GM19395 (cell line): Measurements from ENCODE around the gene MPST.

Experiments used
- ATAC-seq: cut with Tn5 transposase; IDR thresholded peaks from one replicate; pipeline ENCODE4 v1.9.1; 2021; ENCODE audit warnings: mild to moderate bottlenecking, moderate library complexity; ENCODE audit not compliant: unreplicated experiment

The MPST gene

GRCh38 chr22:37000676-37001534 lies 18.6 kb upstream of the MPST start:
- no peak for ATAC-seq

DNA sequence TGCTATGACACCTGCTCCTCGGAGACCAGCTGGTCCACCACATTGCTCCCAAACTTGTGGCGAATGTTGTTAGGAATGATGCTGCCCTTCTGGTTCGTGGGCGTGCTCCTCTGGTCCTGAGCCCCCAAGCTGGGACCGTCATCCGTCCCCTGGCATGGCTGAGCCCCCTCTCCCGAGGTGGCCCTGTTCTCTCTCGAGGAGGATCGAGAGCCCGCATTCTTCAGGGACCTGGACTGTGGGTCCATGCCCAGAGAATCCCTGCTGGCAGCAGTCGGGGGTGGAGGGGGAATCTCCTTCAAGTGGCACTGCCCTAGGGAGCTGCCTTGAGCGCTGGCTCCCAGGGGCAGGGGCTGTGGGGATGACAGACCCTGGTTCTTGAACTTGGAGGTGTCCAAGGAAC lies 17.7 kb upstream of the MPST start:
- no peak for ATAC-seq

- no peak for ATAC-seq
Measured at GRCh38 chr22:37002633-37003032, 16.9 kb upstream of the MPST start.

GRCh38 chr22:37007651-37008050 lies 11.9 kb upstream of the MPST start:
- ATAC-seq, result no peak

- ATAC-seq, result no peak
Measured at GRCh38 chr22:37008365-37008764, 11.2 kb upstream of the MPST start.

DNA sequence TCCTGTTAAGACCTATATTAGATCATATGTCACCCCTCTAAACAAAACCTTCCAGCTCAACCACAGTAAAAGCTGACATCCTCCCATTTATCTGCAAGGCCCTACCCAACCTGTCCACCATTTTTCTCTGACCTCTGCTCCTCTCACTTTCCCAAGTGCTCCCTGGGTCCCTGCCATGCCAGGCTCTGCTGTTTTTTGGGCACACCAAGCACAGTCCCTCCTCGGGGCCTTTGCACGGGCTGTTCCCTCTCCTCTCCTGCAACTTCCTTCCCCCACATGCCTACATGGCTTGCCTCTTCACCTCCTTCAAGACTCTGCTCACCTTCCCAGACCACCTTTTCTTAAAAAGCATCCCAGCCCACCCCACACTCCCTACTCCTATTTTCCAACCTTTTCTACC lies 10.1 kb upstream of the MPST start:
- ATAC-seq, result no peak

- no peak for ATAC-seq
Measured at GRCh38 chr22:37010174-37010573, 9.4 kb upstream of the MPST start.

- no peak for ATAC-seq
Measured at GRCh38 chr22:37010976-37011375, 8.6 kb upstream of the MPST start.

DNA sequence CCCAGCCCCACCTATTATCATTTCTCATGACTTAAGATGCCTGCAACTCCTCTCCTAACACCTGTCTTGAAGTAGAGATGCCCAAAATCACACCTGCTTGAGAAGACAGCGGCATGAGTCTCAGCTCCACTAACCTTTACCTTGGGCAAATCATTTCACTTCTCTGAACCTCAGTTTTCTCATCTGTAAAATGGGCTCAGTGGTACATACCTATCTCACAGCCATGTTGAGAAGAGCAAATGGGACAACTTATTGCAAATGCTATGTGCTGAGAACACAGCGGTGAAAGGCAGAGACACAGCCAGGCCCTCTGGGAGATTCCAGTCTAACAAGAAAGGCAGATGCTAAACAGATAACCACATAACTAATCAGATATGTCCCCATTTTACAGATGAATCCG lies 8.1 kb upstream of the MPST start:
- no peak for ATAC-seq

DNA sequence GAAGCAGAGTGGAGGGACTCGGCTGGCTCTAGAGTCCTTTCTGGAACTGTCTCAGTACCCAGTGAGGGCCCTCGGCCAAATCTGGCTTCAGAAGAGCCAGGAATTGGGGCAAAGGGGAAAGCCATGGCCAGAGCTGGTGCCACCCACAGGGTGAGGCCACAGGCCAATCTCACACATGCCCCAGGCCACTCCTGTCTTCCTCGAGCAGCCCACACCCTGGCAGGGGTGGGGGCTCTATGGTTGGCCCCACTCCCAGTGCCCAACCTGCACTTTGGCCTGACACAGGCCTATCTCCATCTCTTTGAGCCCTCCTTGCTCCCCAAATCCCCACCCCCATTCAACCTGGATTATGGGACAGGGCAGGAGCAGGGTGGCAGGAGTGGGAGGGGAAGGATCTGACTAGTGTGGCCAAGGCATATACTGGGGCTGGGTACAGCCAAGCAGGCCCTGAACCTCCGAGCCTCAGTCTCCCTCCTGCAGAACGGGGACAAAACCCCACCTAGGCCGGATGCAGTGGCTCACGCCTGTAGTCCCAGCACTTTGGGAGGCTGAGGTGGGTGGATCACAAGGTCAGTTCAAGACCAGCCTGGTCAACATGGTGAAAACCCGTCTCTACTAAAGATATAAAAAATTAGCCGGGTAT lies 7.2 kb upstream of the MPST start:
- no peak for ATAC-seq

DNA sequence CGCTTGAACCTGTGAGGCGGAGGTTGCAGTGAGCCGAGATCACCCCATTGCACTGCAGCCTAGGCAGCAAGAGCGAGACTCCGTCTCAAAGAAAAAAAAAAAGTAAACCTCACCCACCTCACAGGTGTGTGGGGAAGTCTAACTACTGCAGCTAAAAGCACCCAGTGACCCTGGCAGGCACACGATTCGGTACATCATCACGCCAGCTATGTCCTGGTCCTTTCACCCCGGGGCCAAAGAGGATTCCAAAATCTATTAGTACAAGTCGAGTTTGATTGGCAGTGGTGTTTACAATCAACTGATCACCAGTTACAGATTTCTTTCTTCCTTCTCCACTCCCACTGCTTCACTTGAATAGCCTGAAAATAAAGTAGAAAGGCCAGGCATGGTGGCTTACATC lies 6.6 kb upstream of the MPST start:
- ATAC-seq, result no peak

- no peak for ATAC-seq
Measured at GRCh38 chr22:37014415-37014806, 5.1 kb upstream of the MPST start.

DNA sequence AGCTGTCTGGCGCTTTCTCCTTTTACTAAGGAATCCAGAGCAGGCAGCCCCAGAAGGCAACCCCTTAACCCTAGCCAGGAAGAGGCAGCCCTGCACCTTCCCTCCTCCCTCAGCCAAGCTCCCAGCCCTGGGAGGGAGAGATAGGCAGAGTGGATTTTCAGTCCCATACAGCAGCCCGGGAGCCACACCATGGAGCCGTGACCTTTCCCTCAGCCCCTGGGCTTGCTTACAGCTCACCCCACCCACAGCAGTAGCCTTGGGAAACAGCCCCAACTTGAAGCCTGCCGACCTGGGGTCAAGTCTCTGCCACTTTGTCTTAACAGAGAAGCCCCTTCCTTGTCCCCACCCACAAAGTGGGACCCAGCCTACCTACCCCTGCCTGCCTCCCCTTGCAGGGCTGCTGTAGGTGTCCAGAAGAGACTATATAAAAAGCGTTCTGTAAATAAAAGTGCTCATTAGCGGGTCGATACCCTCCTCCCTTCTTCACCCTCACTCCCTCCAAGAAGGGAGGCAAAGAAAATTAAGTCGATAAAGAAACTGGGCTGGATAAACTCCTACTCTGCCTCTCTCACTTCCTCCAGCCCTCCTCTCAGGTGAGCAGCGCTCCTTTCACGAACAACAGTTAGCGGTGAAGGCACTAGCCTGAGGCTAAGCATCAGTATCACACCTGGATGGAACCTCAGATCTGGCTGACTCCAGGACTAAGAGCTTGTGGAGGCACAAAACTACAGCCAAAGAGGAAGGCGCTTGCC lies 4.5 kb upstream of the MPST start:
- no peak for ATAC-seq

- no peak for ATAC-seq
Measured at GRCh38 chr22:37015587-37015878, 4.0 kb upstream of the MPST start.

DNA sequence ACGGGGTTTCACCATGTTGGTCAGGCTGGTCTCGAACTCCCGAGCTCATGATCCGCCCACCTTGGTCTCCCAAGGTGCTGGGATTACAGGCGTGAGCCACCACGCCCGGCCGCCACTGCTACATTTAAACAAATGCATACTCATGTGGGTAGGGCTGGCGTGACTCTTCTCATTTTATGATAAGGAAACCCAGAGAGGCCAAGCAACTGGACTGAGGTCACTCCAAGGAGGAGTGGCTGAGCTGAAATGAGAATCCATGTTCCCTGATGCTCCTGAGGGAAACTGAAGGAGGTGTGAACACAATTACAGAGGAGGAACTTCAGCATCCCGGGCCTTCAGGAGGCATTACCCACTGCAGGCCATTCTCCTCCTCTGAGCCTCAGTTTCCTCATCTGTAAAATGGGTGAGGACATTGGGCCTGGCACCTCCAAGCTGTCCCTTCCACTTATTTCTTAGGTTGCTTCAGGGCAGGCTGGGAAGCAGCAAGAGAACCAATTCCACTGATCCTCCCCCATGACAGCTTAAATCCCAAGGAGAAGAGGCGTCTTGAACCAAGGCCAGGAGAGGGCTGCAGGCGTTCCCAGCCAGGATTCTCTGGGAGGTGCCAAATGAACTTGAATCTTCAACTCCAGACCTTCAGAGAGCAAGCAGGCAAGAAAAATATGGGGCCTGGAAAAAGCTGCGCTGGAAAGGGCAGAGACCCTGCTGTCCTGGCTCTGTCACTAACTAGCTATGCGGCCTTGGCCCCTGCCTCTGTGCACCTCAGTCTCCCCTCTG lies 3.2 kb upstream of the MPST start:
- ATAC-seq, result no peak

DNA sequence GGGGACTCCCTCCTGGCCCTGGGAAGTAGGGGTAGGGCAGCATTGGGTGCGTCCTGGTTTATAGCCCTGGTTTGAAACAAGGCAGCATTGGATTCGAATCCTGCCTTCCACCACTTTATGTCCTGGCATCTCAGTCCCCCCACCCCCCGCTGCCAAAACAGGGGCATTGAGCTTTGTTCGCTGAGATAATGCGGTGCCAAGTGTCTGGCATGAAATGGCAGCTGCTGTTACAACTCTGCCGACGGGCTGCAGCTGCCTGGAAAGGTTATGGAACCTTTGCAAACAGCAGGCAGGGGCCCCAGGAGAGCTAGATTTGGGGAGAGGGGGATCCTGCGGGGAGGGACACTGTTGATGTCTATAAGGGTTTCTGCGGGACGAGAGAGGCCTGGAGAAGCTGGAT lies 2.2 kb upstream of the MPST start:
- ATAC-seq, result no peak

DNA sequence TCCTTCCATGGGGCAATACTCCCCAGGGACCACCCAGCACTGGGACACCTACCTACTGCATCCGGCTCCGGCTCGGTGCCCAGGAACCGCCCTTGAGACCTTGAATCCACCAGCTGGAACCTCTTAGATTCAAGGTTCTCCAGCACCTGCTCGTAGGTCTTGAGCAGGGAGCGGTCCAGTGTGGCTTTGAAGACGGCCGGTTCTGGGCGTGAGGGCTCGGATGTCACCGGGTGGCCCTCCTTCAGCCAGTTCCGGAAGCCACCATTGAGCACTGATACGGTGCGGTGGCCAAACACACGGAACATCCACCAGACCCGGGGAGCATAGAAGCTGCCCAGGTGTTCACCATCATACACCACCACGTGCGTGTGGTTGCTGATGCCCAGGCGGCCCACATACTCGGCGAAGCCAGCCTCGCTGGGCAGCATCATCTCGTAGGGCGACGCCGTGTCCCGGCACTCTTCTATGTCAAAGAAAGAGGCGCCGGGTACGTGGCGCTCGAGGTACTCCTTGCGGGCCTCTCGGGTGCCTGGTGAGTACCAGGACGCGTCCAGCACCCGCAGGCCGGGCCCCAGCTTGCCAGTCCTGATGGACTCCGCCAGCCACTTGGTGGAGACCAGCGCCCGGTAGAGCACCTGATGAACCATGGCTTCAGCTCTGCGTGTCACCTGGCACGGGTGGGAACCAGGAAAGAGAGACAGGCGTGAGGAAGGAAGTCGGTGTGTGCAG lies 1.3 kb upstream of the MPST start:
- ATAC-seq, result no peak

DNA sequence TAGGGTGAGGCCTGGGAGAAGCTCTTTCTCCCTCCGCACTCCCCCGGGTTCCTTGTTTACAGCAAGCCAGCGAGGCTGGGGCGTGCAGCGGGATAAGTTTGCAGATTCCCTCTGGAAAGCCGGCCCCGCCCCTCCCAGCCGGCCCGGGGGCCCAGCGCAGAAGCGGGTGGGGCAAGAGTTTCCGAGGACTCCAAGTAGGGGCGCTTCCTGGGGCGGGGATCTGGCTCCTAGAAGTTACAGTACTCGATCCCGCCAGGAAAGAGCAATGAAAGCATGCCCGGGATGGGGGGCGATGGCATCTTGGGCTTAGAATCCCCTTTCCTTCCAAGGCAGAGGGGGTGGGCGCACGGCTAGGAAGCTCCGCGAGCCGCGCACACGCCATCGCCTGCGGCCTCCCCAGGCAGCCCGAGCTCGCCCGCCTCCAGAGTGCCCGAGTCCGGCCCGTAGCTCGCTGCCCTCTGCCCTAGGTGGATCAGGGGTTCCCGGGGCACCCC lies 680 bp upstream of the MPST start:
- ATAC-seq, result no peak

- no peak for ATAC-seq
Measured at GRCh38 chr22:37020192-37020479, 594 bp downstream of the MPST start.

DNA sequence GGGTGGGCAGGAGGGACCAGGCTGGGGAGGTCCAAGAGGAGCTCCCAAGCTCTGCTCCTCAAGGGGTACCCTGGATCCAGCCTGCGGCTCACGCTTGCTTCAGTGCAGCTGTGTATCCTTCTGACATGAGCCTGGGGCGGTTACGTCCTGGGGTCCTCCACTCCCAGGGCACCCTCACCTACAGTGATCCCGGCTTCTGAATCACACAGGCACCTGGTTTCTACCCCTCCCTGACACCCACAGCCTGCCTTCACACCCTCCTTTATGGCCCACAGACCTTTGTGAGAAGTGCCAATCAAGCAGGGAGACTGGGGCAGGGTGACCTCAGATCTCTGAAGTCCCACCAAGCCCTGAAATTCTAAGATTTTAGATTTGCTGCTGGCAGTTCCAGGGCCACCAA lies 1.5 kb downstream of the MPST start:
- no peak for ATAC-seq
